CD8-positive, alpha-beta memory T cell (primary cell): Measurements from ENCODE around the gene FANCD2. TPM values are rescaled to one million over a fixed set of nuclear protein-coding genes. Genes with fewer than 3 reads are reported as not detected.
"Not testable (repeated sequence)": the region's sequence is repeated elsewhere in the genome, so short reads cannot be mapped to it uniquely, and the experiment has no call there.

Experiments used
- CTCF ChIA-PET: fragments of 350-600 bp; sonication (Branson Sonifier 250); formaldehyde crosslinking; loops from one replicate; lab custom pipeline; 2021; ENCODE audit warnings: antibody characterized with exemption; lab: Charles Lee
- POLR2A ChIA-PET: fragments of 350-600 bp; sonication (Branson Sonifier 250); formaldehyde crosslinking; loops from one replicate; lab custom pipeline; 2021; ENCODE audit warnings: antibody characterized with exemption; lab: Charles Lee
- DNase-seq, 5 donors: peaks; one replicate each; pipeline versions ENCODE4 v3.0.0 to v3.0.0-alpha.2; 2020 to 2022; ENCODE audit warnings: mixed read lengths in 1 of 5
- H3K27ac ChIP-seq: one replicate; pipeline ENCODE4 v1.7.0; 2013; ENCODE audit warnings: low read depth, mild to moderate bottlenecking, low read length, moderate library complexity
- H3K27me3 ChIP-seq: 2 replicates; pipeline ENCODE4 v1.7.0; 2013; ENCODE audit warnings: low read length, mild to moderate bottlenecking; ENCODE audit not compliant: insufficient read depth, poor library complexity, severe bottlenecking
- H3K36me3 ChIP-seq: 2 replicates; pipeline ENCODE4 v1.7.0; 2013; ENCODE audit warnings: mild to moderate bottlenecking, low read length, moderate library complexity; ENCODE audit not compliant: insufficient read depth
- H3K4me1 ChIP-seq: 2 replicates; pipeline ENCODE4 v1.7.0; 2013; ENCODE audit warnings: mild to moderate bottlenecking, low read length, moderate library complexity; ENCODE audit not compliant: insufficient read depth
- H3K4me3 ChIP-seq: 2 replicates; pipeline ENCODE4 v1.7.0; 2013; ENCODE audit warnings: mild to moderate bottlenecking, low read length
- H3K9me3 ChIP-seq: 2 replicates; pipeline ENCODE4 v1.7.0; 2013; ENCODE audit warnings: mild to moderate bottlenecking, low read length
- H3K27ac Mint-ChIP-seq, 8 donors: one replicate each; pipeline ENCODE4 v1.8.0; 2020 to 2021; ENCODE audit warnings: mixed read lengths in 8 of 8, mild to moderate bottlenecking in 6 of 8, inconsistent platforms in 3 of 8, moderate library complexity in 3 of 8
- H3K27me3 Mint-ChIP-seq, 2 donors: one replicate each; pipeline ENCODE4 v1.8.0; 2020 to 2021; ENCODE audit warnings: mixed read lengths in 2 of 2, mild to moderate bottlenecking in 1 of 2, moderate library complexity in 1 of 2
- H3K36me3 Mint-ChIP-seq, 3 donors: one replicate each; pipeline ENCODE4 v1.8.0; 2020 to 2021; ENCODE audit warnings: mixed read lengths in 3 of 3, inconsistent platforms in 1 of 3, mild to moderate bottlenecking in 1 of 3
- H3K4me1 Mint-ChIP-seq, 3 donors: one replicate each; pipeline ENCODE4 v1.8.0; 2020 to 2021; ENCODE audit warnings: mixed read lengths in 3 of 3, inconsistent platforms in 1 of 3, mild to moderate bottlenecking in 1 of 3
- H3K4me3 Mint-ChIP-seq, 7 donors: one replicate each; pipeline ENCODE4 v1.8.0; 2020 to 2021; ENCODE audit warnings: mixed read lengths in 7 of 7, mild to moderate bottlenecking in 6 of 7, moderate library complexity in 4 of 7, inconsistent platforms in 2 of 7
- H3K9me3 Mint-ChIP-seq, 5 donors: one replicate each; pipeline ENCODE4 v1.8.0; 2020 to 2022; ENCODE audit warnings: mixed read lengths in 5 of 5, mild to moderate bottlenecking in 3 of 5, moderate library complexity in 2 of 5, inconsistent platforms in 1 of 5
- polyA plus RNA-seq: library from polyadenylated mRNA; unstranded; fragments of 300-500 nt; fragmentation: Illumina TruSeq; gene quantifications from one replicate; pipeline ENCODE4 v1.2.3, GENCODE V29; 2021
- total RNA-seq, 2 experiments: library from RNA; stranded (reverse); gene quantifications; one replicate each; pipeline ENCODE4 v1.2.3, GENCODE V29; 2021

Gene FANCD2
- total and polyA plus RNA-seq, 3 experiments from 2014 or later, result 6.3 to 56.2 (median 55.9) TPM

- no peak overlapping the region for H3K27ac ChIP-seq
- CTCF ChIA-PET, result interaction anchor here (1.9 kb wide), 1 partner anchor 157 kb away, joined by 4 read pairs; the partner anchor contains the start of gene CRELD1
- no peaks in the 10 kb centered on the region for H3K9me3 ChIP-seq
- Mint-ChIP-seq H3K36me3 (peaks cover 5 to 48% (median 13%) of the 10 kb centered on the region in 3 donors), H3K4me3 (no peak overlapping the region), H3K9me3 (no peaks in the 10 kb centered on the region), H3K27me3 (no peaks in the 10 kb centered on the region), H3K4me1 (no peaks in the 10 kb centered on the region), H3K27ac (peak overlapping the region in 3 of 8 donors; percentile 20 to 50 (median 31))
- DNase-seq, result no peak
- no peak overlapping the region for H3K4me3 ChIP-seq
- H3K27me3 ChIP-seq, result no peaks in the 10 kb centered on the region
- no peaks in the 10 kb centered on the region for H3K4me1 ChIP-seq
- POLR2A ChIA-PET, result no interaction called here
- H3K36me3 ChIP-seq, result peaks cover 14% of the 10 kb centered on the region
Measured at GRCh38 chr3:10090179-10090578, 63.9 kb downstream of the FANCD2 start.

DNA sequence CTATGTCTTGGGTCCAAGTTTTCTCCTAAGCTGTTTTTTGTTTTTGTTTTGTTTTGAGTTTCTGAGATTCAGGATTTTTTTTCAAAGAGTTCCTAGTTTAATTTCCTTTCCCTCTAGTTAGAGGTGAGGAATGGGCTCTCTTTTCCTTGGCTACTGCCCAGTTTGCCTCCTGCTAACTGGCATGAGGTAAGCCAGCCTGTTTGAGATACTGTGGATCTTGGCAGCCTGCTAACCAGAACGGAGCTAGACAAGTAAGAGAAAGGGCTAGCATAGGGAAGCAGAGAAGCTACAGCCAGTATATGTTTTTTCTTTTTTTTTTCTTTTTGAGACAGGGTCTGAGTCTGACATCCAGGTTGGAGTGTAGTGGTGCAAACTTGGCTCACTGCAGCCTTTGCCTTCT, 64.5 kb downstream of the FANCD2 start:
- H3K36me3 Mint-ChIP-seq, result peaks cover 5 to 47% (median 13%) of the 10 kb centered on the region in 3 donors
- H3K36me3 ChIP-seq, result peaks cover 14% of the 10 kb centered on the region
- H3K4me1 Mint-ChIP-seq, DNase-seq, H3K27me3 Mint-ChIP-seq, H3K27me3 ChIP-seq, H3K9me3 ChIP-seq, H3K4me3 Mint-ChIP-seq, POLR2A ChIA-PET, H3K4me3 ChIP-seq, H3K4me1 ChIP-seq, H3K27ac Mint-ChIP-seq, H3K9me3 Mint-ChIP-seq, H3K27ac ChIP-seq: not testable (repeated sequence)
- CTCF ChIA-PET, result interaction anchor here (1.9 kb wide), 1 partner anchor 158 kb away, joined by 4 read pairs; the partner anchor contains the start of gene CRELD1

GRCh38 chr3:10091387-10091786, 65.2 kb downstream of the FANCD2 start:
- H3K4me1 Mint-ChIP-seq, DNase-seq, H3K4me1 ChIP-seq, H3K27me3 ChIP-seq, H3K27ac Mint-ChIP-seq, H3K27me3 Mint-ChIP-seq, H3K27ac ChIP-seq, H3K9me3 ChIP-seq, H3K4me3 ChIP-seq, H3K4me3 Mint-ChIP-seq, H3K9me3 Mint-ChIP-seq, POLR2A ChIA-PET, CTCF ChIA-PET: not testable (repeated sequence)
- H3K36me3 Mint-ChIP-seq, result peaks cover 5 to 48% (median 13%) of the 10 kb centered on the region in 3 donors
- peaks cover 14% of the 10 kb centered on the region for H3K36me3 ChIP-seq

- H3K4me1 Mint-ChIP-seq, result no peaks in the 10 kb centered on the region
- no peaks in the 10 kb centered on the region for H3K27me3 Mint-ChIP-seq
- no peaks in the 10 kb centered on the region for H3K27me3 ChIP-seq
- CTCF ChIA-PET, result no interaction called here
- no peak overlapping the region for H3K27ac Mint-ChIP-seq
- H3K4me3 Mint-ChIP-seq, result no peak overlapping the region
- H3K36me3 ChIP-seq, result peaks cover 14% of the 10 kb centered on the region
- H3K4me3 ChIP-seq, result no peak overlapping the region
- POLR2A ChIA-PET, result no interaction called here
- no peaks in the 10 kb centered on the region for H3K9me3 Mint-ChIP-seq
- DNase-seq, result no peak
- peaks cover 5 to 41% (median 14%) of the 10 kb centered on the region in 3 donors for H3K36me3 Mint-ChIP-seq
- no peaks in the 10 kb centered on the region for H3K9me3 ChIP-seq
- no peaks in the 10 kb centered on the region for H3K4me1 ChIP-seq
- no peak overlapping the region for H3K27ac ChIP-seq
Measured at GRCh38 chr3:10093678-10094077, 67.4 kb downstream of the FANCD2 start.

GRCh38 chr3:10099041-10099440, 72.8 kb downstream of the FANCD2 start:
- DNase-seq, result no peak
- POLR2A ChIA-PET, result no interaction called here

DNA sequence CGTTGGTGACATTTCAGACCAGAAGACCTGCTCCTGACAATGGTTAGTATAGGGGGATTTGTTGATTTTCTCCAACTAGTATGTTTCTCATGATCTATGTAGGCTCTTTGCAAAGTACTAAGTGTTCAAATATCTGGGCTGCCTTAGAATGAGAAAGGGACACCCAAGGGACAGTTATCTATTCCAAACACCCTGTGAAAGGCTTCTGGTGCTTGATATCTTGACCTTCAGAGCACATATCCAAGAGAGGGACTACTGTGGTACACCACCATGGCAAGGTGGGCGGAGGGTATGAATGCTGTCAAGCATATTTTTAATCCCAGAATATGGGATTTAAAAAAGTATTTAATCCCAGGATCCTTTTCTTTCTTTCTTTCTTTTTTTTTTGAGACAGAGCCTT, 80.7 kb downstream of the FANCD2 start:
- no peak overlapping the region for H3K27ac Mint-ChIP-seq
- H3K4me1 Mint-ChIP-seq, result no peaks in the 10 kb centered on the region
- peaks cover 0 to 3% (median 0%) of the 10 kb centered on the region in 3 donors for H3K36me3 Mint-ChIP-seq
- ChIA-PET POLR2A (no interaction called here), CTCF (no interaction called here)
- Histone ChIP-seq H3K27ac (no peak overlapping the region), H3K4me1 (no peaks in the 10 kb centered on the region), H3K36me3 (no peaks in the 10 kb centered on the region), H3K27me3 (no peaks in the 10 kb centered on the region), H3K4me3 (no peak overlapping the region), H3K9me3 (no peaks in the 10 kb centered on the region)
- DNase-seq, result no peak
- H3K4me3 Mint-ChIP-seq, result no peak overlapping the region
- H3K27me3 Mint-ChIP-seq, result peaks cover 0 to 3% of the 10 kb centered on the region in 2 donors
- H3K9me3 Mint-ChIP-seq, result no peaks in the 10 kb centered on the region

More at GRCh38 chr3:10099041-10099440, 72.8 kb downstream of the FANCD2 start:
- Mint-ChIP-seq H3K9me3 (no peaks in the 10 kb centered on the region), H3K27ac (no peak overlapping the region), H3K36me3 (peaks cover 0 to 22% (median 4%) of the 10 kb centered on the region in 3 donors), H3K4me3 (no peak overlapping the region), H3K4me1 (no peaks in the 10 kb centered on the region), H3K27me3 (no peaks in the 10 kb centered on the region)
- no peak overlapping the region for H3K4me3 ChIP-seq
- no peak overlapping the region for H3K27ac ChIP-seq
- H3K9me3 ChIP-seq, result no peaks in the 10 kb centered on the region
- H3K36me3 ChIP-seq, result no peaks in the 10 kb centered on the region
- CTCF ChIA-PET, result no interaction called here
- no peaks in the 10 kb centered on the region for H3K27me3 ChIP-seq
- H3K4me1 ChIP-seq, result no peaks in the 10 kb centered on the region

- no peak within 1 kb of the TSS for H3K27ac ChIP-seq
- Mint-ChIP-seq H3K9me3 (no peaks in the 10 kb centered on the region), H3K27me3 (peaks cover 0 to 3% of the 10 kb centered on the region in 2 donors), H3K4me1 (no peaks in the 10 kb centered on the region), H3K27ac (peak within 1 kb of the TSS in 2 of 8 donors; percentile 81 to 84), H3K36me3 (peaks cover 0 to 3% (median 0%) of the 10 kb centered on the region in 3 donors), H3K4me3 (no peak within 1 kb of the TSS)
- no peak for DNase-seq
- no peaks in the 10 kb centered on the region for H3K27me3 ChIP-seq
- POLR2A ChIA-PET, result no interaction called here
- H3K9me3 ChIP-seq, result no peaks in the 10 kb centered on the region
- CTCF ChIA-PET, result no interaction called here
- H3K4me1 ChIP-seq, result no peaks in the 10 kb centered on the region
- no peak within 1 kb of the TSS for H3K4me3 ChIP-seq
- no peaks in the 10 kb centered on the region for H3K36me3 ChIP-seq
Measured at GRCh38 chr3:10108091-10108490, 81.9 kb downstream of the FANCD2 start, which contains the start of gene FANCD2OS. Gene FANCD2OS (minus strand): TSS chr3:10108255. CDS start chr3:10104774, 3,481 bp downstream.

GRCh38 chr3:10115326-10116137, 89.3 kb downstream of the FANCD2 start, which contains the start of gene BRK1:
Gene BRK1 (plus strand): TSS chr3:10115675. CDS start chr3:10115702, 27 bp downstream.
- peaks cover 0 to 25% (median 0%) of the 10 kb centered on the region in 3 donors for H3K36me3 Mint-ChIP-seq
- CTCF ChIA-PET, result interaction anchor here (0.7 kb wide), 1 partner anchor 84 kb away, joined by 3 read pairs; no protein-coding TSS in a partner anchor
- POLR2A ChIA-PET, result interaction anchor here (0.6 to 1.1 kb wide), 7 partner anchors 104 to 182 kb away, joined by 3 to 10 read pairs (median 4); partner anchors contain the start of gene CRELD1
- peak within 1 kb of the TSS; percentile 90 to 100 (median 99) for H3K4me3 Mint-ChIP-seq
- H3K9me3 Mint-ChIP-seq, result no peaks in the 10 kb centered on the region
- peak within 1 kb of the TSS; percentile 96 for H3K4me3 ChIP-seq
- H3K36me3 ChIP-seq, result no peaks in the 10 kb centered on the region
- H3K4me1 Mint-ChIP-seq, result peaks cover 34 to 47% (median 44%) of the 10 kb centered on the region in 3 donors
- H3K4me1 ChIP-seq, result peaks cover 34% of the 10 kb centered on the region
- no peaks in the 10 kb centered on the region for H3K27me3 ChIP-seq
- peak; percentile 89 to 97 (median 91) for DNase-seq
- peak within 1 kb of the TSS; percentile 87 to 100 (median 98) for H3K27ac Mint-ChIP-seq
- peak within 1 kb of the TSS; percentile 82 for H3K27ac ChIP-seq
- H3K9me3 ChIP-seq, result no peaks in the 10 kb centered on the region
- no peaks in the 10 kb centered on the region for H3K27me3 Mint-ChIP-seq
